Fibroblast of lung (primary cell): ENCODE measurements around the gene ICA1.

Experiments used
- CTCF ChIP-seq, 2 donors: IDR thresholded peaks in 1 of 2; conservative IDR thresholded peaks in 1 of 2; 1 replicate in 1 of 2; 2 replicates in 1 of 2; pipeline ENCODE4 v1.5.1; 2011 to 2012; ENCODE audit warnings: low read length in 2 of 2, control low read depth in 1 of 2, inconsistent platforms in 1 of 2, low read depth in 1 of 2, mild to moderate bottlenecking in 1 of 2
- EZH2 ChIP-seq: IDR thresholded peaks from 2 replicates; pipeline ENCODE4 v1.5.1; 2012; ENCODE audit warnings: low read length, control low read depth, mild to moderate bottlenecking; ENCODE audit errors: missing control alignments

GRCh38 chr7:8236780-8237407 lies 25.1 kb downstream of the ICA1 start:
- TF ChIP-seq CTCF (conservative IDR thresholded peaks at IDR 0.05 in 1 of 2, IDR thresholded peaks at IDR 0.05 in 1 of 2; ENCODE audit: low read depth in 1 of 2, low read length in 2 of 2) (no peak), EZH2 (no peak)
